ENCODE results near the gene LINGO1.

Gene LINGO1

GRCh38 chr15:77633134-77633912 lies 611 bp upstream of the LINGO1 start:
- DNase-seq (ENCODE audit: low read depth): peak; percentile 69

- no peak for DNase-seq (ENCODE audit: low read depth)
Observed at GRCh38 chr15:77631745-77632533, 773 bp downstream of the LINGO1 start.

- no peak for DNase-seq (ENCODE audit: low read depth)
Observed at GRCh38 chr15:77630956-77631744, 1.6 kb downstream of the LINGO1 start.

GRCh38 chr15:77630056-77630455 lies 2.7 kb downstream of the LINGO1 start:
- no peak for DNase-seq (ENCODE audit: low read depth)

GRCh38 chr15:77629070-77630030 lies 3.4 kb downstream of the LINGO1 start:
- DNase-seq (ENCODE audit: low read depth): no peak

- no peak for DNase-seq (ENCODE audit: low read depth)
Observed at GRCh38 chr15:77628010-77628409, 4.7 kb downstream of the LINGO1 start.

- DNase-seq (ENCODE audit: low read depth): no peak
Observed at GRCh38 chr15:77627581-77627980, 5.1 kb downstream of the LINGO1 start.

GRCh38 chr15:77627067-77627466 lies 5.6 kb downstream of the LINGO1 start:
- DNase-seq (ENCODE audit: low read depth): no peak

GRCh38 chr15:77626002-77626401 lies 6.7 kb downstream of the LINGO1 start:
- no peak for DNase-seq (ENCODE audit: low read depth)

- DNase-seq (ENCODE audit: low read depth): no peak
Observed at GRCh38 chr15:77625376-77625775, 7.3 kb downstream of the LINGO1 start.

GRCh38 chr15:77624868-77625267 lies 7.8 kb downstream of the LINGO1 start:
- DNase-seq (ENCODE audit: low read depth): no peak

- DNase-seq (ENCODE audit: low read depth): no peak
Observed at GRCh38 chr15:77623755-77624524, 8.8 kb downstream of the LINGO1 start.

- no peak for DNase-seq (ENCODE audit: low read depth)
Observed at GRCh38 chr15:77622934-77623754, 9.6 kb downstream of the LINGO1 start.

GRCh38 chr15:77622209-77622933 lies 10.3 kb downstream of the LINGO1 start:
- DNase-seq (ENCODE audit: low read depth): no peak

- no peak for DNase-seq (ENCODE audit: low read depth)
Observed at GRCh38 chr15:77621847-77622208, 10.9 kb downstream of the LINGO1 start.

- no peak for DNase-seq (ENCODE audit: low read depth)
Observed at GRCh38 chr15:77620960-77621647, 11.6 kb downstream of the LINGO1 start.

GRCh38 chr15:77620297-77620696 lies 12.4 kb downstream of the LINGO1 start:
- no peak for DNase-seq (ENCODE audit: low read depth)

GRCh38 chr15:77619883-77620282 lies 12.8 kb downstream of the LINGO1 start:
- DNase-seq (ENCODE audit: low read depth): no peak

Data from activated T-cell treated with anti-CD3 and anti-CD28 coated beads for 48 hours (primary cell).